Measurements from ENCODE around the gene NPHS1. TPM values are rescaled to one million over a fixed set of nuclear protein-coding genes. Genes with fewer than 3 reads are reported as not detected.

The NPHS1 gene
- total RNA-seq, 2 experiments from 2014 or later: not detected

DNA sequence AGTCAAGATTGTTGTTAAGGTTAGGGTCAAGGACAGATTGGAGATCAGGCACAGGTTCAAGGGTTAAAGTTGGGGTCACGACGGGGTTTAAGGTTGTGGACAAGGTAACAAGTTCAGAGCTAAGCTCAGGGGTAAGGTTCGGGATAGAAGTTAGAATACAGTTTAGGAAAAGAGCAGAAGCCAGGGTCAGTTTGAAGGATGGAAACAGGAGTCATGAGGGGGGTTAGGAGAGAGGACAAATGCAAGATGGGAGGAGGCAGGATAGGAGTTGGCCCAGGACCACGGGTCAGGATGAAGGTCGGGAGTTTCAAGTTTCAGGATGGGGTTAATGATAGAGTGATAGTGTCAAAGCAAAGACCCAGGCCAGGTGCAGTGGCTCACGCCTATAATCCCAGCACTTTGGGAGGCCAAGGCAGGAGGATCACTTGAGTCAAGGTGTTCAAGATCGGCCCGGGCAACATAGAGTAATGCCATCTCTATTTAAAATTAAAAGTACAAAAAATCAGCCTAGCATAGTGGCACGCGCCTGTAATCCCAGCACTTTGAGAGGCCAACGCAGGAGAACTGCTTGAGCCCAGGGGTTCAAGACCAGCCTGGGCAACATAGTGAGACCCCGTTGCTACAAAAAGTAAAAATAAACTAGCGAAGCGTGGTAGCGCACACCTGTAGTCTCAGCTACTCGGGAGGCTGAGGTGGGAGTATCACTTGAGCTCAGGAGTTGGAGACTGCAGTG, 7.7 kb downstream of the NPHS1 start:
- ChIA-PET CTCF (no interaction called here), POLR2A (no interaction called here)
- H3K9me3 ChIP-seq (ENCODE audit: control insufficient read depth in 1 of 2, insufficient read depth in 1 of 2, low read length in 2 of 2): peaks cover 0 to 54% of the 10 kb centered on the region in 2 experiments
- Mint-ChIP-seq H3K27me3 (peaks cover 75% of the 10 kb centered on the region), H3K4me3 (peak overlapping the region; percentile 85), H3K9me3 (peaks cover 4% of the 10 kb centered on the region), H3K27ac (no peak overlapping the region), H3K4me1 (ENCODE audit: low read depth) (peaks cover 19% of the 10 kb centered on the region), H3K36me3 (ENCODE audit: low read depth) (no peaks in the 10 kb centered on the region)
- intact Hi-C loops (cut with DNase I, micrococcal nuclease): no loop called here
- TF ChIP-seq, protein P1, sequence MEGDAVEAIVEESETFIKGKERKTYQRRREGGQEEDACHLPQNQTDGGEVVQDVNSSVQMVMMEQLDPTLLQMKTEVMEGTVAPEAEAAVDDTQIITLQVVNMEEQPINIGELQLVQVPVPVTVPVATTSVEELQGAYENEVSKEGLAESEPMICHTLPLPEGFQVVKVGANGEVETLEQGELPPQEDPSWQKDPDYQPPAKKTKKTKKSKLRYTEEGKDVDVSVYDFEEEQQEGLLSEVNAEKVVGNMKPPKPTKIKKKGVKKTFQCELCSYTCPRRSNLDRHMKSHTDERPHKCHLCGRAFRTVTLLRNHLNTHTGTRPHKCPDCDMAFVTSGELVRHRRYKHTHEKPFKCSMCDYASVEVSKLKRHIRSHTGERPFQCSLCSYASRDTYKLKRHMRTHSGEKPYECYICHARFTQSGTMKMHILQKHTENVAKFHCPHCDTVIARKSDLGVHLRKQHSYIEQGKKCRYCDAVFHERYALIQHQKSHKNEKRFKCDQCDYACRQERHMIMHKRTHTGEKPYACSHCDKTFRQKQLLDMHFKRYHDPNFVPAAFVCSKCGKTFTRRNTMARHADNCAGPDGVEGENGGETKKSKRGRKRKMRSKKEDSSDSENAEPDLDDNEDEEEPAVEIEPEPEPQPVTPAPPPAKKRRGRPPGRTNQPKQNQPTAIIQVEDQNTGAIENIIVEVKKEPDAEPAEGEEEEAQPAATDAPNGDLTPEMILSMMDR (IDR thresholded peaks at IDR 0.05): no peak
- no peak for ATAC-seq (ENCODE audit: poor library complexity)
- H3K36me3 ChIP-seq (ENCODE audit: insufficient read depth, low read length): no peaks in the 10 kb centered on the region
- H3K4me3 ChIP-seq (ENCODE audit: low read length): no peak overlapping the region
- H3K27ac ChIP-seq (ENCODE audit: low read depth in 1 of 2, low read length in 2 of 2): no peak overlapping the region
- H3K27me3 ChIP-seq (ENCODE audit: control insufficient read depth in 1 of 2, insufficient read depth in 2 of 2, low read length in 2 of 2): peaks cover 53 to 73% of the 10 kb centered on the region in 2 experiments
- no peak for DNase-seq
- H3K4me1 ChIP-seq (ENCODE audit: insufficient read depth, low read length): peaks cover 22% of the 10 kb centered on the region

DNA sequence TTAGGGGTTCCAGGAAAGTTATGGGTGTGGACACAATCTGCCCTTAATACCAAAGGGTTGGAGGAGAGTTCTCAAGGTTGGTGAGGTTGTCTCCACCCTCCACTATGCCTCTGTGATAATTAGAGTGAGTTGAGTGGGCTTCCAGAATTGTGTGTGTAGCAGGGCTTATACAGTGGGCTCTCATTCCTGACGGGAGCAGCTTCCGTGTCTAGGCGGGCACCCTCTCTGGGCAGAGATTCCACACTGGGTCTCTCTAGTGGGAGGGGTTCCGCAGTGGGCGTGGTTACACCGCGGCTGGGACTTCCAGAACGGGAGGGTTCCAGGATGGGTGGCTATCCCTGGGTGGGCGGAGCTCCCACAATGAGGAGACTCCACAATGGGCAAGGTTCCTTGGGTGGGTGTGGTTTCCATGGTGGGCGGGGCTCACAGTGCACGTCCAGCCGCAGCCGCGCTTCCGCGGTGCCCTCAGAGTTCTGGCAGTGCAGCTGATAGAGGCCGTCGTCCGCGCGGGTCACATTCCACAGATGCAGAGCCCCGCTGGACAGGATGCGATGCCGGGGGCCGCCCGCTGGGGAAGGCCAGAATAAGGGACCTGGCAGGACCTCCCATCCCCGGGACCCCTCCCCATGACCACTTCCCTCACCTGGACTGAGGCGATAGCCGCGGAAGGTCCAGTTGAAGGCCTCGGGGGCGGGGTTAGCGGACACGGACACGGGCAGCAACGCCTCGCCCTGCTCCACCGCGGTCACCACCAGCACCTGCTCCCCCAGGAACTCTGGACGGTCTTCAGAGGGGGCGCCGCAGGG, 8.4 kb downstream of the NPHS1 start:
- Histone ChIP-seq H3K27ac (ENCODE audit: low read depth in 1 of 2, low read length in 2 of 2) (no peak overlapping the region), H3K27me3 (ENCODE audit: control insufficient read depth in 1 of 2, insufficient read depth in 2 of 2, low read length in 2 of 2) (peaks cover 53 to 71% of the 10 kb centered on the region in 2 experiments), H3K36me3 (ENCODE audit: insufficient read depth, low read length) (no peaks in the 10 kb centered on the region), H3K4me3 (ENCODE audit: low read length) (no peak overlapping the region), H3K4me1 (ENCODE audit: insufficient read depth, low read length) (peaks cover 22% of the 10 kb centered on the region), H3K9me3 (ENCODE audit: control insufficient read depth in 1 of 2, insufficient read depth in 1 of 2, low read length in 2 of 2) (peaks cover 6 to 57% of the 10 kb centered on the region in 2 experiments)
- TF ChIP-seq, protein P1 (IDR thresholded peaks at IDR 0.05): no peak
- peaks cover 70% of the 10 kb centered on the region for H3K27me3 Mint-ChIP-seq
- H3K4me1 Mint-ChIP-seq (ENCODE audit: low read depth): peaks cover 19% of the 10 kb centered on the region
- H3K27ac Mint-ChIP-seq: no peak overlapping the region
- intact Hi-C loops (cut with DNase I, micrococcal nuclease): no loop called here
- H3K4me3 Mint-ChIP-seq: no peak overlapping the region
- peaks cover 6% of the 10 kb centered on the region for H3K9me3 Mint-ChIP-seq
- ChIA-PET POLR2A (no interaction called here), CTCF (no interaction called here)
- no peaks in the 10 kb centered on the region for H3K36me3 Mint-ChIP-seq (ENCODE audit: low read depth)
- ATAC-seq (ENCODE audit: poor library complexity): no peak
- DNase-seq: peak in 1 of 14 experiments; percentile 41

DNA sequence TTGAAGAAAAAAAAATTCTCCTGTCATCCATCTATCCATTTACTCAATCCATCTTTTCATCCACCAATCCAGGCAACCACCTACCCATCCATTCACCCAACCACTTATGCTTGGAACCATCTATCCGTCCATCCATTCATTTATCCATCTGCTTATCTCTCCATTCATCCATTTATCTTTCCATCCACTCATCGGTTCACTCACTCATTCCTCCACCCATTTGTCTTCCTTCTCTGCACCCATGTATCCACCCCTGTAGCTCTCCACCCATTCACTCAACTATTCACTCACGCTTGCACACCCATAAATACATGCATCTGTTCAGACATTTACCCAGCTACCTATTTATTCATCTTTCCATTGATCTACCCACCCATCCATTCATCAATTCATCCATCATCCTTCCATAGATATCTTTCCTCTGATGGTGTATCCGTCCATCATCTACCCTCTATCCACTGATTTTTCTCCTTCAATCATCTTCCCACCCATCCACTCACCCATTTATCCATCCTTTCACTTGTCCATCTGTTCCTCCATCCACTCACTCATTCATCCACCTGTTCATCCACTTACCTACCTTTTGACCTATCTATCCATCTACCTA, 9.5 kb downstream of the NPHS1 start:
- CTCF ChIA-PET: no interaction called here

More for the DNA sequence above, 9.5 kb downstream of the NPHS1 start:
- Histone ChIP-seq H3K36me3 (ENCODE audit: insufficient read depth, low read length) (no peaks in the 10 kb centered on the region), H3K9me3 (ENCODE audit: control insufficient read depth in 1 of 2, insufficient read depth in 1 of 2, low read length in 2 of 2) (peaks cover 7 to 63% of the 10 kb centered on the region in 2 experiments), H3K27ac (ENCODE audit: low read depth in 1 of 2, low read length in 2 of 2) (no peak overlapping the region), H3K4me3 (ENCODE audit: low read length) (no peak overlapping the region), H3K27me3 (ENCODE audit: control insufficient read depth in 1 of 2, insufficient read depth in 2 of 2, low read length in 2 of 2) (peaks cover 46 to 60% of the 10 kb centered on the region in 2 experiments), H3K4me1 (ENCODE audit: insufficient read depth, low read length) (peaks cover 22% of the 10 kb centered on the region)
- intact Hi-C loops (cut with DNase I, micrococcal nuclease): no loop called here
- Mint-ChIP-seq H3K27ac (no peak overlapping the region), H3K36me3 (ENCODE audit: low read depth) (no peaks in the 10 kb centered on the region), H3K9me3 (peaks cover 7% of the 10 kb centered on the region), H3K4me1 (ENCODE audit: low read depth) (peaks cover 19% of the 10 kb centered on the region), H3K27me3 (peaks cover 61% of the 10 kb centered on the region), H3K4me3 (no peak overlapping the region)
- POLR2A ChIA-PET: no interaction called here
- ATAC-seq (ENCODE audit: poor library complexity): no peak
- DNase-seq: no peak
- TF ChIP-seq, protein P1 (IDR thresholded peaks at IDR 0.05): no peak
